A549 (cell line): ENCODE data around the gene TMEM120B. TPM values are rescaled to one million over a fixed set of nuclear protein-coding genes. Genes with fewer than 3 reads are reported as not detected.

Source experiments
- ATAC-seq, 2 experiments: fragments of 200-7000 bp in 1 of 2; fragments of >200 bp in 1 of 2; cut with Nextera tagmentation in 1 of 2; cut with Tn5 transposase in 1 of 2; 3 replicates each; pipeline versions ENCODE4 v1.8.0 to v1.9.1; 2018 to 2020; ENCODE audit warnings: mild to moderate bottlenecking in 1 of 2, moderate library complexity in 1 of 2
- CTCF ChIA-PET: fragments of 300-600 bp; sonication (Branson Sonifier 250); formaldehyde crosslinking; extraction: SDS; loops from one replicate; lab custom pipeline; 2021; ENCODE audit warnings: antibody characterized with exemption, inconsistent platforms; lab: Yijun Ruan, JAX
- POLR2A ChIA-PET: fragments of 350-600 bp; formaldehyde crosslinking; extraction: SDS; loops from one replicate; lab custom pipeline; 2021; ENCODE audit warnings: antibody characterized with exemption, inconsistent platforms; lab: Yijun Ruan, JAX
- DNase-seq, 2 experiments: peaks; one replicate each; pipeline versions ENCODE4 v3.0.0 to v3.0.0-alpha.2; 2011 to 2016; ENCODE audit warnings: low read depth in 1 of 2, low spot score in 1 of 2
- FAIRE-seq: peaks from 2 replicates; lab custom pipeline; 2011; peaks lifted over from hg19 to GRCh38; lab: Jason Lieb, UNC
- H3K27ac ChIP-seq, 2 experiments: fragments of >200 bp; sonication (Bioruptor Twin); formaldehyde crosslinking; 3 replicates each; pipeline ENCODE4 v1.5.1; 2016 to 2017
- H3K4me1 ChIP-seq: fragments of >200 bp; sonication (Bioruptor Twin); formaldehyde crosslinking; 3 replicates; pipeline ENCODE4 v1.6.1; 2016
- H3K4me2 ChIP-seq: fragments of >200 bp; sonication (Bioruptor Twin); formaldehyde crosslinking; 3 replicates; pipeline ENCODE4 v1.6.1; 2016
- H3K4me3 ChIP-seq: fragments of >200 bp; sonication (Bioruptor Twin); formaldehyde crosslinking; 3 replicates; pipeline ENCODE4 v1.5.1; 2016
- H3K9me3 ChIP-seq: fragments of >200 bp; sonication (Bioruptor Twin); formaldehyde crosslinking; 3 replicates; pipeline ENCODE4 v1.6.1; 2016
- BHLHE40 ChIP-seq: IDR thresholded peaks from 2 replicates; pipeline ENCODE4 v1.6.1; 2012; ENCODE audit warnings: low read depth, low read length, inconsistent platforms
- CHD2 ChIP-seq: fragments of 150-350 bp; IDR thresholded peaks from 2 replicates; pipeline ENCODE4 v1.6.1; 2014; ENCODE audit warnings: low read length; ENCODE audit not compliant: partially characterized antibody
- EHMT2 ChIP-seq: fragments of 200-600 bp; sonication (generic); IDR thresholded peaks from 2 replicates; pipeline ENCODE4 v1.6.1; 2016; ENCODE audit warnings: antibody characterized with exemption, low read depth, mild to moderate bottlenecking, moderate library complexity
- FOSB ChIP-seq: fragments of 250-450 bp; sonication (Bioruptor Pico); IDR thresholded peaks from 2 replicates; pipeline ENCODE4 v1.5.0; 2020; ENCODE audit warnings: mild to moderate bottlenecking, moderate library complexity
- JUNB ChIP-seq: fragments of >200 bp; sonication (Bioruptor Twin); formaldehyde crosslinking; IDR thresholded peaks from 2 replicates; pipeline ENCODE4 v1.6.1; 2016
- MAFK ChIP-seq: fragments of 450-650 bp; IDR thresholded peaks from 2 replicates; pipeline ENCODE4 v1.6.1; 2014; ENCODE audit not compliant: partially characterized antibody
- POLR2AphosphoS2 ChIP-seq: conservative IDR thresholded peaks from 2 replicates; pipeline ENCODE4 v1.6.1; 2012; ENCODE audit warnings: low read length, improper control_type of control experiment, inconsistent platforms
- SMC3 ChIP-seq: fragments of >200 bp; sonication (Bioruptor Twin); formaldehyde crosslinking; IDR thresholded peaks from 3 replicates; pipeline ENCODE4 v1.6.1; 2018; ENCODE audit warnings: inconsistent platforms
- WGBS: methylation state at CpG from one replicate; pipeline ENCODE4 v1.1.6; 2017; ENCODE audit errors: missing lambda C conversion rate; 5-methylcytosine and 5-hydroxymethylcytosine counted together
- polyA plus RNA-seq, 4 experiments: library from polyadenylated mRNA; depleted of rRNA in 3 of 4; stranded (reverse); fragments of >200 nt; fragmentation: RNase III in 1 of 4; extraction: RNeasy Plus Mini Kit Qiagen cat#74134 plus additional on column Dnase treatment in 1 of 4; gene quantifications; 2 replicates in 3 of 4; 3 replicates in 1 of 4; pipeline ENCODE4 v1.2.3, GENCODE V29; 2011 to 2017
- TF ChIP-seq, protein P1 (sequence below): fragments of 250-450 bp; sonication (Bioruptor Pico); IDR thresholded peaks from 2 replicates; pipeline ENCODE4 v1.5.0; 2021; ENCODE audit warnings: mild to moderate bottlenecking, moderate library complexity, borderline replicate concordance
- TF ChIP-seq, protein P2 (sequence below): fragments of 250-450 bp; sonication (Bioruptor Pico); IDR thresholded peaks from 2 replicates; pipeline ENCODE4 v1.5.0; 2020; ENCODE audit warnings: low read depth, mild to moderate bottlenecking, moderate library complexity
- TF ChIP-seq, protein P3 (sequence below): IDR thresholded peaks from 2 replicates; pipeline ENCODE4 v1.6.1; 2012
- TF ChIP-seq, protein P4 (sequence below): IDR thresholded peaks from 2 replicates; pipeline ENCODE4 v1.6.1; 2012; ENCODE audit warnings: low read depth, borderline replicate concordance

The TMEM120B gene
- polyA plus RNA-seq, 2 of the 4 experiments (the other 2 are of a cell fraction), result 10.6 to 13.2 TPM

DNA sequence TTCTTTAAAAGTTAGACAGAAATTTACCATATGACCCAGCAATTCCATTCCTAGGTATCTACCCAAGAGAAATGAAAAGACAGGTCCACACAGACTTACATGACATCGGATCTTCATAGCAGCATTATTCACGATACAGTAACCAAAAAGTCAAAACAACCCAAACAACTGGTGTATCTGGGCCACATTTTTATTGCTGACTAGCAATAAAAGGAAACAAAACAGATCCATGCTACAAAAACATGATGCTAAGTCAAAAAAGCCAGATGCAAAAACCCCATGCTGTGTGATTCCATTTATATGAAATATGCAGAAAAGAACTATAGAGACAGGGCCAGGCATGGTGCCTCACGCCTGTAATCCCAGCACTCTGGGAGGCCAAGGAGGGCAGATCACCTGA, 12.9 kb downstream of the TMEM120B start:
- 90% methylated on average over 3 of the region's 3 CpGs for WGBS
- DNase-seq, result no peak
- no peak for FAIRE-seq

DNA sequence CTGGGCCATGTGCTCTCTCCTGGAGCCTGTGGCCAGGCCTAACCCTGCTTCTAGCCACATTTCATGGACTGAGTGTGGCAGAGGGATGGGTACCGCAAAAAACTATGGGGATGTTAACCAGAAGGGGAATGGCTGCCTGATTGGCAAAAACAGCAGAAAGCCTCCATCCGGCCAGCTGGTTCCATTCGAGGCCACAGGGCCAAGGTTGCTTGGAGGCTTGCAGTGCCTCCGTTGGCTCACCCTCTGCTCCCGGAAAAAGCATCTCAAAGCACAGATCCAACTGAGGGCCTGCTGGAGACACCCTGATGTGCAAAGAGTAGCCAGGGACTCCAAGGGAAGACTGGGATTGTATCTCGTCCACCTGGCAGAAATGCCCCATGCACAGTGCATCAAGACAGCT, 16.5 kb downstream of the TMEM120B start:
- no peak overlapping the region for H3K4me2 ChIP-seq
- no peak for FAIRE-seq
- ChIA-PET POLR2A (no interaction called here), CTCF (interaction anchor here (2.3 kb wide), 1 partner anchor 66 kb away, joined by 8 read pairs; no protein-coding TSS in a partner anchor)
- 82% methylated on average over 6 of the region's 6 CpGs for WGBS
- H3K27ac ChIP-seq, result no peak overlapping the region
- DNase-seq, result no peak
- no peaks in the 10 kb centered on the region for H3K4me1 ChIP-seq
- ATAC-seq, result 0 out of 6 replicates have a peak, but pooled peaks of 1 of the 2 experiments have one; percentile 21
- no peak overlapping the region for H3K4me3 ChIP-seq
- TF ChIP-seq, protein P1, sequence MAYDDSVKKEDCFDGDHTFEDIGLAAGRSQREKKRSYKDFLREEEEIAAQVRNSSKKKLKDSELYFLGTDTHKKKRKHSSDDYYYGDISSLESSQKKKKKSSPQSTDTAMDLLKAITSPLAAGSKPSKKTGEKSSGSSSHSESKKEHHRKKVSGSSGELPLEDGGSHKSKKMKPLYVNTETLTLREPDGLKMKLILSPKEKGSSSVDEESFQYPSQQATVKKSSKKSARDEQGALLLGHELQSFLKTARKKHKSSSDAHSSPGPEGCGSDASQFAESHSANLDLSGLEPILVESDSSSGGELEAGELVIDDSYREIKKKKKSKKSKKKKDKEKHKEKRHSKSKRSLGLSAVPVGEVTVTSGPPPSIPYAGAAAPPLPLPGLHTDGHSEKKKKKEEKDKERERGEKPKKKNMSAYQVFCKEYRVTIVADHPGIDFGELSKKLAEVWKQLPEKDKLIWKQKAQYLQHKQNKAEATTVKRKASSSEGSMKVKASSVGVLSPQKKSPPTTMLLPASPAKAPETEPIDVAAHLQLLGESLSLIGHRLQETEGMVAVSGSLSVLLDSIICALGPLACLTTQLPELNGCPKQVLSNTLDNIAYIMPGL, result no peak
- TF ChIP-seq JUNB (no peak), POLR2AphosphoS2 (no peak), CHD2 (no peak)
- TF ChIP-seq, all 56 proteins: peak for 0
- no peaks in the 10 kb centered on the region for H3K9me3 ChIP-seq

More for the DNA sequence above, 12.9 kb downstream of the TMEM120B start:
- H3K27ac ChIP-seq, result no peak overlapping the region
- no peaks in the 10 kb centered on the region for H3K9me3 ChIP-seq
- ChIA-PET CTCF (interaction anchor here (0.6 to 3.6 kb wide), 3 partner anchors 45 to 725 kb away, joined by 3 to 14 read pairs (median 4); partner anchors contain the start of gene RHOF), POLR2A (no interaction called here)
- TF ChIP-seq MAFK (peak; percentile 87), CHD2 (no peak)
- H3K4me2 ChIP-seq, result no peak overlapping the region
- ATAC-seq, result no peak
- no peak overlapping the region for H3K4me3 ChIP-seq
- H3K4me1 ChIP-seq, result peaks cover 3% of the 10 kb centered on the region; the same call in 1 of the 3 replicates

DNA sequence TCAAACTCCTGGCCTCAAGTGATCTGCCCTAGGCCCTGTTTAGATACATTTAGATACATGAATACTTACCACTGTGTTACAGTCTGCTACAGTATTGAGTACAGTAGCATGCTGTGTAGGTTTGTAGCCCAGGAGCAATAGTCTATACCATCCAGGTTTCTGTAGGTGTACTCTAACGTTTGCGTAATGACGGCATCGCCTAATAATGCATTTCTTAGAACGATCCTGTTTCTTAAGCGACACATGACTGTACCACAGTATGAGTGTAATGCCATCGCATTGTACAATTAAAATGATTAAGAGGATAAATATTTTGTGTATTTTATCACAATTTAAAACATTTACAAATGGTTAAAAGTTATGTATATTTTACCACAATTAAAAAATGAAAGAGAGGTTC, 18.9 kb downstream of the TMEM120B start:
- H3K27ac ChIP-seq, result no peak overlapping the region
- no peak for FAIRE-seq
- 83% methylated on average over 7 of the region's 7 CpGs for WGBS

DNA sequence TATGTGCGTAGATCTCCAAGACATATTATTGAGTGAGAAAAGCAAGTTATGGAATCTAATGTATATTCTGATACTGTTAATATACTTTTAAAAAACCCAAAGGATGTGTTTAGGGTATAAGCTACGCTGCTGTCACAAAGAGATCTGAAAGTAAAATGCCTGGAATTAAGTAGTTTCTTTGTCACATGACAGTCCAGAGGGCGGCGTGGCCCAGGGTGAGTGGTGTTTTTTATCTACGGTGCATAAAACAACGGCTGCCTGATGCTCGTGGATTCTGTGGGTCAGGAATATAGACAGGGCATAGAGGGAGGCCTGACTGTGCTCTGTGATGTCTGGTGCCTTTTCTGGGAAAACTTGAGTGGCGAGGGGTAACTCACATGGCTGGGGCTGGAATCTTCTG, 21.3 kb downstream of the TMEM120B start:
- CTCF ChIA-PET, result interaction anchor here (1.2 kb wide), 1 partner anchor 36 kb away, joined by 3 read pairs; no protein-coding TSS in a partner anchor
- no peak for DNase-seq
- H3K4me2 ChIP-seq, result no peak overlapping the region

More for the DNA sequence above, 18.9 kb downstream of the TMEM120B start:
- ChIA-PET POLR2A (no interaction called here), CTCF (interaction anchor here (1.0 to 1.2 kb wide), 2 partner anchors 63 to 81 kb away, joined by 3 to 6 read pairs; partner anchors contain the start of gene RHOF)
- H3K4me1 ChIP-seq, result no peaks in the 10 kb centered on the region
- DNase-seq, result no peak
- TF ChIP-seq, protein P2, sequence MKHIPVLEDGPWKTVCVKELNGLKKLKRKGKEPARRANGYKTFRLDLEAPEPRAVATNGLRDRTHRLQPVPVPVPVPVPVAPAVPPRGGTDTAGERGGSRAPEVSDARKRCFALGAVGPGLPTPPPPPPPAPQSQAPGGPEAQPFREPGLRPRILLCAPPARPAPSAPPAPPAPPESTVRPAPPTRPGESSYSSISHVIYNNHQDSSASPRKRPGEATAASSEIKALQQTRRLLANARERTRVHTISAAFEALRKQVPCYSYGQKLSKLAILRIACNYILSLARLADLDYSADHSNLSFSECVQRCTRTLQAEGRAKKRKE (CRISPR knock-in tag), result no peak
- no peak for TF ChIP-seq BHLHE40
- TF ChIP-seq, protein P3, sequence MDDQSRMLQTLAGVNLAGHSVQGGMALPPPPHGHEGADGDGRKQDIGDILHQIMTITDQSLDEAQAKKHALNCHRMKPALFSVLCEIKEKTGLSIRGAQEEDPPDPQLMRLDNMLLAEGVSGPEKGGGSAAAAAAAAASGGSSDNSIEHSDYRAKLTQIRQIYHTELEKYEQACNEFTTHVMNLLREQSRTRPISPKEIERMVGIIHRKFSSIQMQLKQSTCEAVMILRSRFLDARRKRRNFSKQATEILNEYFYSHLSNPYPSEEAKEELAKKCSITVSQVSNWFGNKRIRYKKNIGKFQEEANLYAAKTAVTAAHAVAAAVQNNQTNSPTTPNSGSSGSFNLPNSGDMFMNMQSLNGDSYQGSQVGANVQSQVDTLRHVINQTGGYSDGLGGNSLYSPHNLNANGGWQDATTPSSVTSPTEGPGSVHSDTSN, result no peak
- no peak for TF ChIP-seq FOSB (CRISPR knock-in tag)
- TF ChIP-seq, all 56 proteins: peak for 0
- ATAC-seq, result peak in 1 of 2 experiments; percentile 32; a peak in 1 of 6 replicates
- Histone ChIP-seq H3K9me3 (no peaks in the 10 kb centered on the region), H3K4me3 (no peak overlapping the region), H3K4me2 (no peak overlapping the region)

More for the DNA sequence above, 21.3 kb downstream of the TMEM120B start:
- no peak for ATAC-seq
- POLR2A ChIA-PET, result no interaction called here
- FAIRE-seq, result no peak
- no peaks in the 10 kb centered on the region for H3K9me3 ChIP-seq
- H3K4me1 ChIP-seq, result no peaks in the 10 kb centered on the region
- no peak overlapping the region for H3K4me3 ChIP-seq
- WGBS, result 92% methylated on average over 8 of the region's 8 CpGs
- TF ChIP-seq EHMT2, result no peak
- TF ChIP-seq, protein P4, sequence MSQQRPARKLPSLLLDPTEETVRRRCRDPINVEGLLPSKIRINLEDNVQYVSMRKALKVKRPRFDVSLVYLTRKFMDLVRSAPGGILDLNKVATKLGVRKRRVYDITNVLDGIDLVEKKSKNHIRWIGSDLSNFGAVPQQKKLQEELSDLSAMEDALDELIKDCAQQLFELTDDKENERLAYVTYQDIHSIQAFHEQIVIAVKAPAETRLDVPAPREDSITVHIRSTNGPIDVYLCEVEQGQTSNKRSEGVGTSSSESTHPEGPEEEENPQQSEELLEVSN, result no peak
- no peak for TF ChIP-seq SMC3
- TF ChIP-seq, all 56 proteins: peak for 0
- H3K27ac ChIP-seq, result no peak overlapping the region
